Measurements from ENCODE around the gene AZI2.

AZI2 gene

GRCh38 chr3:28286595-28286994 lies 62.0 kb downstream of the AZI2 start:
- Histone ChIP-seq H3K36me3 (ENCODE audit: control insufficient read depth in 1 of 2, insufficient read depth in 2 of 2, low read length in 2 of 2) (peaks cover 0 to 3% of the 10 kb centered on the region in 2 donors), H3K9ac (ENCODE audit: low read depth in 1 of 2, low read length in 2 of 2) (no peak overlapping the region), H3K27ac (ENCODE audit: low read depth, low read length) (no peak overlapping the region), H3K27me3 (ENCODE audit: control insufficient read depth in 1 of 2, insufficient read depth in 2 of 2, low read length in 2 of 2) (no peaks in the 10 kb centered on the region), H3K9me3 (ENCODE audit: control insufficient read depth in 1 of 2, low read length in 2 of 2) (no peaks in the 10 kb centered on the region), H3K4me1 (ENCODE audit: control insufficient read depth in 1 of 2, insufficient read depth in 2 of 2, low read length in 2 of 2) (no peaks in the 10 kb centered on the region), H3K4me3 (ENCODE audit: low read depth in 1 of 2, low read length in 2 of 2) (no peak overlapping the region)

- H3K9me3 ChIP-seq (ENCODE audit: control insufficient read depth in 1 of 2, low read length in 2 of 2), result no peaks in the 10 kb centered on the region
- no peak overlapping the region for H3K9ac ChIP-seq (ENCODE audit: low read depth in 1 of 2, low read length in 2 of 2)
- no peak overlapping the region for H3K27ac ChIP-seq (ENCODE audit: low read depth, low read length)
- no peaks in the 10 kb centered on the region for H3K27me3 ChIP-seq (ENCODE audit: control insufficient read depth in 1 of 2, insufficient read depth in 2 of 2, low read length in 2 of 2)
- H3K4me3 ChIP-seq (ENCODE audit: low read depth in 1 of 2, low read length in 2 of 2), result no peak overlapping the region
- no peaks in the 10 kb centered on the region for H3K4me1 ChIP-seq (ENCODE audit: control insufficient read depth in 1 of 2, insufficient read depth in 2 of 2, low read length in 2 of 2)
- peaks cover 0 to 1% of the 10 kb centered on the region in 2 donors for H3K36me3 ChIP-seq (ENCODE audit: control insufficient read depth in 1 of 2, insufficient read depth in 2 of 2, low read length in 2 of 2)
These were observed 67.8 kb downstream of the AZI2 start for GRCh38 chr3:28280781-28281180.

GRCh38 chr3:28279770-28280169 lies 68.9 kb downstream of the AZI2 start:
- Histone ChIP-seq H3K4me1 (ENCODE audit: control insufficient read depth in 1 of 2, insufficient read depth in 2 of 2, low read length in 2 of 2) (no peaks in the 10 kb centered on the region), H3K9me3 (ENCODE audit: control insufficient read depth in 1 of 2, low read length in 2 of 2) (no peaks in the 10 kb centered on the region), H3K27ac (ENCODE audit: low read depth, low read length) (no peak overlapping the region), H3K27me3 (ENCODE audit: control insufficient read depth in 1 of 2, insufficient read depth in 2 of 2, low read length in 2 of 2) (no peaks in the 10 kb centered on the region), H3K36me3 (ENCODE audit: control insufficient read depth in 1 of 2, insufficient read depth in 2 of 2, low read length in 2 of 2) (peaks cover 3 to 8% of the 10 kb centered on the region in 2 donors), H3K9ac (ENCODE audit: low read depth in 1 of 2, low read length in 2 of 2) (no peak overlapping the region), H3K4me3 (ENCODE audit: low read depth in 1 of 2, low read length in 2 of 2) (no peak overlapping the region)

GRCh38 chr3:28278918-28279317 lies 69.7 kb downstream of the AZI2 start:
- no peaks in the 10 kb centered on the region for H3K4me1 ChIP-seq (ENCODE audit: control insufficient read depth in 1 of 2, insufficient read depth in 2 of 2, low read length in 2 of 2)
- H3K27ac ChIP-seq (ENCODE audit: low read depth, low read length), result no peak overlapping the region
- no peak overlapping the region for H3K9ac ChIP-seq (ENCODE audit: low read depth in 1 of 2, low read length in 2 of 2)
- H3K36me3 ChIP-seq (ENCODE audit: control insufficient read depth in 1 of 2, insufficient read depth in 2 of 2, low read length in 2 of 2), result peaks cover 3 to 8% of the 10 kb centered on the region in 2 donors
- peaks cover 0 to under 1% of the 10 kb centered on the region in 2 donors for H3K9me3 ChIP-seq (ENCODE audit: control insufficient read depth in 1 of 2, low read length in 2 of 2)
- no peak overlapping the region for H3K4me3 ChIP-seq (ENCODE audit: low read depth in 1 of 2, low read length in 2 of 2)
- H3K27me3 ChIP-seq (ENCODE audit: control insufficient read depth in 1 of 2, insufficient read depth in 2 of 2, low read length in 2 of 2), result no peaks in the 10 kb centered on the region

GRCh38 chr3:28273837-28274236 lies 74.8 kb downstream of the AZI2 start:
- Histone ChIP-seq H3K36me3 (ENCODE audit: control insufficient read depth in 1 of 2, insufficient read depth in 2 of 2, low read length in 2 of 2) (peaks cover 3 to 24% of the 10 kb centered on the region in 2 donors), H3K4me1 (ENCODE audit: control insufficient read depth in 1 of 2, insufficient read depth in 2 of 2, low read length in 2 of 2) (no peaks in the 10 kb centered on the region)

More at GRCh38 chr3:28273837-28274236, 74.8 kb downstream of the AZI2 start:
- Histone ChIP-seq H3K9me3 (ENCODE audit: control insufficient read depth in 1 of 2, low read length in 2 of 2) (peaks cover 6 to 20% of the 10 kb centered on the region in 2 donors), H3K27me3 (ENCODE audit: control insufficient read depth in 1 of 2, insufficient read depth in 2 of 2, low read length in 2 of 2) (no peaks in the 10 kb centered on the region), H3K9ac (ENCODE audit: low read depth in 1 of 2, low read length in 2 of 2) (no peak overlapping the region), H3K27ac (ENCODE audit: low read depth, low read length) (no peak overlapping the region), H3K4me3 (ENCODE audit: low read depth in 1 of 2, low read length in 2 of 2) (no peak overlapping the region)
